ENCODE results near the gene ERBB4. TPM values are rescaled to one million over a fixed set of nuclear protein-coding genes. Genes with fewer than 3 reads are reported as not detected.

Gene ERBB4
- total RNA-seq, 1 donor from 2014 or later = 9.2 TPM

DNA sequence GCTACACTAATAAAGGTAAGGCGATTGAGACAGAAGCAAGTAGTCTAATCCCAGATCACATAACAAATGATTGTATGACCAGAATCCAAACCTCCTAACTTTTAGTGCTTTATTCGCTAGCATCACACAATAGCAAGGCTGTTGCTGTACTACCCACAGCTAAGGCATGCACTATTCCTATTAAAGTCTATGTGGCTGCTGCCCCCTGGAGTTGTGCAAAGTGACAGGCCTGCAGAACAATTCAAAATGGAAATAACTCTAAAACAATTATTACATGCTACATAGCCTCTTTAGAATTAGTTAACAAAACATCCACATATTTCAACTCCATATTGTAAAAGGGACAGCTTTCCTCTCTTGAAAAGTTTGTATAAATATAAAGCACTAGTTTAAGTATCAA lies 6.0 kb downstream of the ERBB4 start:
- Mint-ChIP-seq H3K27me3 (ENCODE audit: low read depth) (peaks cover 30% of the 10 kb centered on the region), H3K27ac (no peak overlapping the region), H3K4me3 (no peak overlapping the region), H3K4me1 (peaks cover 15% of the 10 kb centered on the region), H3K36me3 (no peaks in the 10 kb centered on the region), H3K9me3 (no peaks in the 10 kb centered on the region)
- TF ChIP-seq, protein P1, sequence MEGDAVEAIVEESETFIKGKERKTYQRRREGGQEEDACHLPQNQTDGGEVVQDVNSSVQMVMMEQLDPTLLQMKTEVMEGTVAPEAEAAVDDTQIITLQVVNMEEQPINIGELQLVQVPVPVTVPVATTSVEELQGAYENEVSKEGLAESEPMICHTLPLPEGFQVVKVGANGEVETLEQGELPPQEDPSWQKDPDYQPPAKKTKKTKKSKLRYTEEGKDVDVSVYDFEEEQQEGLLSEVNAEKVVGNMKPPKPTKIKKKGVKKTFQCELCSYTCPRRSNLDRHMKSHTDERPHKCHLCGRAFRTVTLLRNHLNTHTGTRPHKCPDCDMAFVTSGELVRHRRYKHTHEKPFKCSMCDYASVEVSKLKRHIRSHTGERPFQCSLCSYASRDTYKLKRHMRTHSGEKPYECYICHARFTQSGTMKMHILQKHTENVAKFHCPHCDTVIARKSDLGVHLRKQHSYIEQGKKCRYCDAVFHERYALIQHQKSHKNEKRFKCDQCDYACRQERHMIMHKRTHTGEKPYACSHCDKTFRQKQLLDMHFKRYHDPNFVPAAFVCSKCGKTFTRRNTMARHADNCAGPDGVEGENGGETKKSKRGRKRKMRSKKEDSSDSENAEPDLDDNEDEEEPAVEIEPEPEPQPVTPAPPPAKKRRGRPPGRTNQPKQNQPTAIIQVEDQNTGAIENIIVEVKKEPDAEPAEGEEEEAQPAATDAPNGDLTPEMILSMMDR (IDR thresholded peaks at IDR 0.05; ENCODE audit: unreplicated experiment) = no peak
- no peak for DNase-seq (ENCODE audit: low spot score in 2 of 2, unreplicated experiment in 2 of 2)

- peaks cover 25% of the 10 kb centered on the region for H3K27me3 Mint-ChIP-seq (ENCODE audit: low read depth)
- H3K4me3 Mint-ChIP-seq = no peak overlapping the region
- H3K36me3 Mint-ChIP-seq = no peaks in the 10 kb centered on the region
- no peak overlapping the region for H3K27ac Mint-ChIP-seq
- no peak for DNase-seq (ENCODE audit: low spot score in 2 of 2, unreplicated experiment in 2 of 2)
- TF ChIP-seq, protein P1 (IDR thresholded peaks at IDR 0.05; ENCODE audit: unreplicated experiment) = no peak
- H3K4me1 Mint-ChIP-seq = peaks cover 11% of the 10 kb centered on the region
- H3K9me3 Mint-ChIP-seq = no peaks in the 10 kb centered on the region
Measured at GRCh38 chr2:212532087-212532486, 6.5 kb downstream of the ERBB4 start.

- no peak for DNase-seq (ENCODE audit: low spot score in 2 of 2, unreplicated experiment in 2 of 2)
- TF ChIP-seq, protein P1 (IDR thresholded peaks at IDR 0.05; ENCODE audit: unreplicated experiment) = no peak
- Mint-ChIP-seq H3K9me3 (no peaks in the 10 kb centered on the region), H3K36me3 (no peaks in the 10 kb centered on the region), H3K4me1 (peaks cover 8% of the 10 kb centered on the region), H3K4me3 (no peak overlapping the region), H3K27ac (no peak overlapping the region), H3K27me3 (ENCODE audit: low read depth) (peaks cover 19% of the 10 kb centered on the region)
Measured at GRCh38 chr2:212531499-212531898, 7.1 kb downstream of the ERBB4 start.

DNA sequence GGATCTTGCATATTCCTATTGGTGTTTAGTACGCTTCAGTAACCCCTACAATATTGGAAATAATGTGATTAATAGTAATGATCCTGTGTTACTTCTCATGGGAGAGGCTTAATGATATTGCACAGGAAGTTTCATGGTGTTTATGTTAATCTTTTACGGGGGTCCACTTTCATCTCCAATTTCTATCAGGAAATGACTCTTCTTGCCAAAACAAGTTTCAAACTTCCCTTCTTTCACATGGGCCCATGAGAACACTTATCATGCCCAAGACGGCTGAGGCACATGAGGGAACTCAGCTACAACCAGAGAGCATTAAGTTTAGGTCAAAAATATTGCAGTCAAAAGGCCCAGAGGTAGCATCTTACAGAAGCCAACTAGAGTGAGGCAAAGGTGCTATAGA lies 7.6 kb downstream of the ERBB4 start:
- TF ChIP-seq, protein P1 (IDR thresholded peaks at IDR 0.05; ENCODE audit: unreplicated experiment) = no peak
- no peak for DNase-seq (ENCODE audit: low spot score in 2 of 2, unreplicated experiment in 2 of 2)
- H3K27me3 Mint-ChIP-seq (ENCODE audit: low read depth) = peaks cover 14% of the 10 kb centered on the region
- no peak overlapping the region for H3K4me3 Mint-ChIP-seq
- no peak overlapping the region for H3K27ac Mint-ChIP-seq
- H3K4me1 Mint-ChIP-seq = peaks cover 5% of the 10 kb centered on the region
- no peaks in the 10 kb centered on the region for H3K36me3 Mint-ChIP-seq
- H3K9me3 Mint-ChIP-seq = no peaks in the 10 kb centered on the region

GRCh38 chr2:212530373-212530772 lies 8.2 kb downstream of the ERBB4 start:
- Mint-ChIP-seq H3K27me3 (ENCODE audit: low read depth) (peaks cover 9% of the 10 kb centered on the region), H3K27ac (no peak overlapping the region), H3K9me3 (no peaks in the 10 kb centered on the region), H3K4me1 (peaks cover 2% of the 10 kb centered on the region), H3K36me3 (no peaks in the 10 kb centered on the region), H3K4me3 (no peak overlapping the region)
- no peak for DNase-seq (ENCODE audit: low spot score in 2 of 2, unreplicated experiment in 2 of 2)
- TF ChIP-seq, protein P1 (IDR thresholded peaks at IDR 0.05; ENCODE audit: unreplicated experiment) = no peak
